NCI-H526 treated with DMSO at 0.1 percent for 48 hours (cell line): ENCODE data around the gene SLC15A4.

ENCODE experiments used
- DNase-seq: peaks from one replicate; lab custom pipeline; 2025; lab: John Stamatoyannopoulos, UW

Gene SLC15A4

DNA sequence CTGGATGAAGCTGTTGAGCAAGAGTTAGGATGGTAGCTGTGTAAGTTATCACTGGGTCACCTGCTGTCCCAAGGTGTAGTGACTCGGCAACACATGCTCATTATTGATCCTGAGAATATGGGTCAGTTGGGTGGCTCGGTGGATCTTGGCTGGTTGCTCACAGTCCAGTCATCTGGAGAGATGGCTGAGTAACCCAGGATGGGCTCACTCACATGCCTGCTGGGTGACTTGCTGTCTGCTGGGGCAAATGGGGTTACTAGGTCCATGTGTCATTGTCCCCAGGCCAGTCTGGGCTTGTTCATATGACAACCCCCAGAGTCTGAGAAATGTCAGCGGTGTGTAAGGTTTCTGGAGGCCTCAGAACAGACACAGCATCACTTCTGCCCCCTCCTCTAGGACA is 69.5 kb downstream of the SLC15A4 start:
- DNase-seq: no peak

DNA sequence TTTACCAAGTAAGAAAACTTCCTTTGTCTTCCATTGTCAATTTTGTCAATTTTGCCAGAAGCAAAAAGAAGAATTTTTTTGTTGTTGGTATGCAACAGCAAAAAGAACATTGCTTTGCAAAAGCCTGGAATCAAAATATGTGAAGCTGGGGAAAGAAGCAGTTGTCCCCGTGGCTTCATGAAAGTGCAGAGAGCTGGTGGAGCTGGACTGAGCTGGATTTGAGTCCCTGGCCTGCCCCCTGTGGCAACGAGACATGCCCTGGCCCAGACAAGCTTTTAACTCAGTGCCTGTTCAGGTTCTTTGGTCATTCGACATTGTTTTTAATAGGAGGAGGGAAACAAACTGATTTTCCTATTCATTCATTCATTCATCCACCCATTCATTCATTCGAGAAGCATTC is 70.3 kb downstream of the SLC15A4 start:
- DNase-seq: no peak

DNA sequence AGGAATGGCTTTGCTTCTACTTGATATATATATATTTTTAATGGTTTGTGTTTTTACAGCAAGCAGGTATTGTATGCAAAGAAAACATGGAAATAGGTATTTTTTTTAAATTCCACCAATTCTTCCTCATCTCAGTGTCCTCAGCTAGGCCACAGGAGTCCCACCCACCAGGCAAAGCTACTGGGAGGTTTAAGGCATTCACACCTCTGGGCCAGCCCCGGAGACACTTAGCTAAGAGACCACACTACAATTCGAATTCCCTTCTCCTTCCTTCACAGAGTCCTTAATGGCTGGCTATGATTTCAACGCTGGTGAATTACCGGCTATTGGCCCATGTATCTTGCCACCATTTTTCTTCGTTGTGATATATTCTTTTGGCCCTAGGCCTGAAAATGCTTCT is 71.4 kb downstream of the SLC15A4 start:
- no peak for DNase-seq

DNA sequence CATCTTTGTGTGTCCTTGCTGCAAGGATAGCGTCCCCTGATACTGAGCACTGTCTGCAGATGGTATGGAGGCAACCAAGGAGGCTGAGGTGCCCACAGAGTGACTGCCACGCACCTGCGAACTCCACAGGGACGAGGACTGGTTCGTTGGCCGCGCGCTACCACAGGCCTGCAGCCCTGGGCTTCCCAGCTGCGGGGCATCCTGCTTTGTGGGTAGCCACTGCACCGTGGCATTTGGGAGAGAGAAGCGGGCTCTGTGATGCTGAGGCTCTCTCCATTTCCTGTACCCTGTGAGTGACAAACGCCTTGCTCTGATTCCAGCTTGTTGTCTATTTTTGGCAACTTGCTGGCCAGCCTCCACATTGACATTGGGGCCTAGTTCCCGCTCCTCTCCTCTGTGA is 76.3 kb downstream of the SLC15A4 start:
- DNase-seq: no peak

DNA sequence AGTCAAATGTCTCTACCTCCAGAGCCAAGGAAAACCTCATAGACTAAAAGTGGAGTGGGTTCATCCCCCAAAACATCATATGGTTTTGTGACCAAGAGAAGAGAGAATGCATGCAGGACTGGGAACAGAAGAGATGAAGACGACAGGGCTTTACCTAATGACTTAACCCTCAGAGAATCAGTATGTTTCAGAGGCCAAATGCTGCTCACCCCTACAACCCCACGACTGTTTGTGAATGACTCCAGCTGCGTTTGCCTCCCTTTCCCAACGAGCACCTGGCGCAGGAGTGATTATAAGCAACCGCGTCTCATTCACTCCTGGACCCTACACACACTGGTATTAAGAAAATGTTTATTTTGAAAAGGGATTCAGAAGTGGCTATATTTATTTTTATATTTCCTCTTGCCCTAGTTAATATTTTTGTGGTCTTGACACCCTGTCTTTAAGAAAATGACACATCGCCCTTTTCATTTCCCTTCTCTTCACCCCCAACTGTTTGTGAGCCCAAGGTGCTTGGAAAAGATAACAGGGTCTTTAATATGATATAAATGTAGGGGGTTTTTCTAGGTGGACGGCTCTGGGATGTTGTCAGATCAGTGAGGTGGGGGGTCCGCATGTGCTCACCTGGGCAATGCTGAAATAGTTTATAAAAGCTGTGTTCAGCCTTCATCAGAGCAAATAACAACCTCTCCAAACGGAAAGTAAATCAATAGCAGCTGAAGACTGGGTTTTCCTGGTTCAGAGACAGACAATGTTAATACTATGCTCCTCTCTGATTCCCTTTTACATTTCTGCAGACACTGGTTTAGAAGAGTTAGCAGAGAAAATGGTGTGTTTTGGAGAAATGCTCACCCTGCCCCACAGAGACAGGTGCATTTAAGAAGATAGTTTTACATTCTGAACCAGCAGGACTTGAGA is 77.7 kb downstream of the SLC15A4 start:
- no peak for DNase-seq

DNA sequence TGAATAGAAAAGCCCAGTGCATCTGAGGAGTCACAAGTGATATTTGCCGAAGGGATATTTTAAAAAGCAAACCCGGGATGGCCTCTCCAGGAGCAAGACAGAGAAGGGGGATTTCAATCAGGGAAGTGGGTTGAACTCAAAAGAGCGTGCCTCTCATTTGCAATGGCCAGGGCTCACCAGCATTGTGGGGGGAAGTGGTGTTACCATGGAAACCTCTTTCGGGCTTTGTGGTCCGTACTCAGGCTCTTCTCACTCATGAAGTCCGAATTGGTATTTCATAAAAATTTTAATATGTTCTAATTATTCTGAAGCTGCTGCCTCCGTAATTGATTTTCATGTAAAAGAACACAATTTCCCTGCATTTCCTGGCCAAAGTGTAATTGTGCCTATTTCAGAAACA is 79.8 kb downstream of the SLC15A4 start:
- no peak for DNase-seq
